RKO (cell line): ENCODE results near the gene ZC2HC1C.
"Not testable (repeated sequence)": the region's sequence is repeated elsewhere in the genome, so short reads cannot be mapped to it uniquely, and the experiment has no call there.

Experiments used
- DNase-seq: peaks from one replicate; pipeline ENCODE4 v3.0.0-alpha.2; 2016; ENCODE audit warnings: low spot score

Gene ZC2HC1C

GRCh38 chr14:75054421-75054820 lies 15.0 kb upstream of the ZC2HC1C start:
- DNase-seq, result no peak

GRCh38 chr14:75059642-75060041 lies 9.8 kb upstream of the ZC2HC1C start:
- DNase-seq, result no peak

GRCh38 chr14:75060420-75060819 lies 9.0 kb upstream of the ZC2HC1C start:
- no peak for DNase-seq

GRCh38 chr14:75063013-75063412 lies 6.4 kb upstream of the ZC2HC1C start:
- peak; percentile 46 for DNase-seq

GRCh38 chr14:75063491-75064204 lies 5.8 kb upstream of the ZC2HC1C start, which contains the start of gene ACYP1:
Gene ACYP1, minus strand, starts transcription at chr14:75064024. Its CDS starts 471 bp downstream, at chr14:75063553.
- DNase-seq, result peak; percentile 90

GRCh38 chr14:75064205-75064567 lies 5.3 kb upstream of the ZC2HC1C start:
- DNase-seq, result no peak

GRCh38 chr14:75066691-75067090 lies 2.8 kb upstream of the ZC2HC1C start:
- DNase-seq, result no peak

- DNase-seq, result no peak
Measured at GRCh38 chr14:75067212-75067611, 2.2 kb upstream of the ZC2HC1C start.

- DNase-seq, result not testable (repeated sequence)
Measured at GRCh38 chr14:75067765-75068164, 1.7 kb upstream of the ZC2HC1C start.

GRCh38 chr14:75068294-75069120 lies 934 bp upstream of the ZC2HC1C start:
- peak; percentile 71 for DNase-seq

- no peak for DNase-seq
Measured at GRCh38 chr14:75069811-75070145, 337 bp downstream of the ZC2HC1C start.

- DNase-seq, result no peak
Measured at GRCh38 chr14:75070383-75070782, 942 bp downstream of the ZC2HC1C start.

GRCh38 chr14:75077794-75078193 lies 8.4 kb downstream of the ZC2HC1C start:
- DNase-seq, result no peak

GRCh38 chr14:75079521-75079920 lies 10.1 kb downstream of the ZC2HC1C start:
- DNase-seq, result no peak

GRCh38 chr14:75081660-75082229 lies 12.3 kb downstream of the ZC2HC1C start:
- DNase-seq, result no peak

GRCh38 chr14:75083271-75083670 lies 13.8 kb downstream of the ZC2HC1C start:
- no peak for DNase-seq

GRCh38 chr14:75084513-75084912 lies 15.1 kb downstream of the ZC2HC1C start:
- no peak for DNase-seq

- no peak for DNase-seq
Measured at GRCh38 chr14:75088153-75088552, 18.7 kb downstream of the ZC2HC1C start.

- DNase-seq, result peak; percentile 68
Measured at GRCh38 chr14:75088566-75089373, 19.3 kb downstream of the ZC2HC1C start.

- DNase-seq, result no peak
Measured at GRCh38 chr14:75090353-75090752, 20.9 kb downstream of the ZC2HC1C start.

- DNase-seq, result no peak
Measured at GRCh38 chr14:75091251-75091650, 21.8 kb downstream of the ZC2HC1C start.

- no peak for DNase-seq
Measured at GRCh38 chr14:75092698-75093097, 23.3 kb downstream of the ZC2HC1C start.
